MCF 10A (cell line): ENCODE measurements around the gene GNB1. TPM values are rescaled to one million over a fixed set of nuclear protein-coding genes. Genes with fewer than 3 reads are reported as not detected.
A peak's percentile ranks its signal among the peaks of the same experiment; 100 is the strongest.

Source experiments
- BruUV-seq: library from RNA; stranded (reverse); fragments of 400-500 nt; replicated peaks from 2 replicates; lab custom pipeline; 2021; lab: Mats Ljungman, UMichigan
- CTCF ChIA-PET: fragments of 300-600 bp; sonication (Branson Sonifier 250); formaldehyde crosslinking; extraction: SDS; loops from one replicate; lab custom pipeline; 2021; ENCODE audit warnings: antibody characterized with exemption, inconsistent platforms; lab: Yijun Ruan, JAX
- POLR2A ChIA-PET: fragments of 300-600, 350-650 bp; sonication (Branson Sonifier 250); formaldehyde crosslinking; extraction: SDS; loops from one replicate; lab custom pipeline; 2020; ENCODE audit warnings: antibody characterized with exemption, inconsistent platforms; lab: Yijun Ruan, JAX
- DNase-seq: peaks from one replicate; pipeline ENCODE4 v3.0.0-alpha.2; 2018; ENCODE audit not compliant: unreplicated experiment
- H3K27ac Mint-ChIP-seq: one replicate; pipeline ENCODE4 v1.8.0; 2022; ENCODE audit warnings: mild to moderate bottlenecking, low read depth, mixed read lengths; ENCODE audit not compliant: unreplicated experiment
- H3K27me3 Mint-ChIP-seq: one replicate; pipeline ENCODE4 v1.8.0; 2022; ENCODE audit warnings: mixed read lengths; ENCODE audit not compliant: insufficient read depth, unreplicated experiment
- H3K36me3 Mint-ChIP-seq: one replicate; pipeline ENCODE4 v1.8.0; 2022; ENCODE audit warnings: mild to moderate bottlenecking, moderate library complexity, mixed read lengths; ENCODE audit not compliant: insufficient read depth, unreplicated experiment
- H3K4me1 Mint-ChIP-seq: one replicate; pipeline ENCODE4 v1.8.0; 2022; ENCODE audit warnings: mixed read lengths; ENCODE audit not compliant: insufficient read depth, unreplicated experiment
- H3K4me3 Mint-ChIP-seq: one replicate; pipeline ENCODE4 v1.8.0; 2022; ENCODE audit warnings: mild to moderate bottlenecking, moderate library complexity, mixed read lengths; ENCODE audit not compliant: unreplicated experiment
- H3K9me3 Mint-ChIP-seq: one replicate; pipeline ENCODE4 v1.8.0; 2022; ENCODE audit warnings: mixed read lengths; ENCODE audit not compliant: unreplicated experiment
- intact Hi-C: fragments of 100-400 bp; cut with micrococcal nuclease; formaldehyde crosslinking; loops from 2 replicates; pipeline ENCODE4 v1.14.1; 2022
- total RNA-seq: library from RNA; stranded (reverse); gene quantifications from 2 replicates; pipeline ENCODE4 v1.2.3, GENCODE V29; 2022
- TF ChIP-seq, protein P1 (sequence below): fragments of 200-600 bp; IDR thresholded peaks from one replicate; pipeline ENCODE4 v1.8.0; 2022; ENCODE audit warnings: antibody characterized with exemption, mild to moderate bottlenecking; ENCODE audit not compliant: unreplicated experiment

GNB1 gene
- total RNA-seq, 1 experiment from 2014 or later, result 430 TPM

- Mint-ChIP-seq H3K27me3 (no peaks in the 10 kb centered on the region), H3K4me1 (no peaks in the 10 kb centered on the region), H3K27ac (no peak overlapping the region), H3K4me3 (no peak overlapping the region), H3K9me3 (no peaks in the 10 kb centered on the region), H3K36me3 (peaks cover 91% of the 10 kb centered on the region)
- CTCF ChIA-PET, result interaction anchor here (1.4 kb wide), 1 partner anchor 14 kb away, joined by 4 read pairs; no protein-coding TSS in a partner anchor
- POLR2A ChIA-PET, result interaction anchor here (0.7 kb wide), 1 partner anchor 1665 kb away, joined by 3 read pairs; no protein-coding TSS in a partner anchor
- intact Hi-C loops, result no loop called here
- no TSS peak for BruUV-seq
- TF ChIP-seq, protein P1, sequence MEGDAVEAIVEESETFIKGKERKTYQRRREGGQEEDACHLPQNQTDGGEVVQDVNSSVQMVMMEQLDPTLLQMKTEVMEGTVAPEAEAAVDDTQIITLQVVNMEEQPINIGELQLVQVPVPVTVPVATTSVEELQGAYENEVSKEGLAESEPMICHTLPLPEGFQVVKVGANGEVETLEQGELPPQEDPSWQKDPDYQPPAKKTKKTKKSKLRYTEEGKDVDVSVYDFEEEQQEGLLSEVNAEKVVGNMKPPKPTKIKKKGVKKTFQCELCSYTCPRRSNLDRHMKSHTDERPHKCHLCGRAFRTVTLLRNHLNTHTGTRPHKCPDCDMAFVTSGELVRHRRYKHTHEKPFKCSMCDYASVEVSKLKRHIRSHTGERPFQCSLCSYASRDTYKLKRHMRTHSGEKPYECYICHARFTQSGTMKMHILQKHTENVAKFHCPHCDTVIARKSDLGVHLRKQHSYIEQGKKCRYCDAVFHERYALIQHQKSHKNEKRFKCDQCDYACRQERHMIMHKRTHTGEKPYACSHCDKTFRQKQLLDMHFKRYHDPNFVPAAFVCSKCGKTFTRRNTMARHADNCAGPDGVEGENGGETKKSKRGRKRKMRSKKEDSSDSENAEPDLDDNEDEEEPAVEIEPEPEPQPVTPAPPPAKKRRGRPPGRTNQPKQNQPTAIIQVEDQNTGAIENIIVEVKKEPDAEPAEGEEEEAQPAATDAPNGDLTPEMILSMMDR, result no peak
- DNase-seq, result no peak
These were observed 95.9 kb downstream of the GNB1 start for GRCh38 chr1:1794999-1795398.

GRCh38 chr1:1793481-1794244 is 97.2 kb downstream of the GNB1 start:
- no peak for DNase-seq
- Mint-ChIP-seq H3K27me3 (no peaks in the 10 kb centered on the region), H3K4me3 (no peak overlapping the region), H3K36me3 (peaks cover 91% of the 10 kb centered on the region), H3K9me3 (no peaks in the 10 kb centered on the region), H3K27ac (peak overlapping the region; percentile 40), H3K4me1 (no peaks in the 10 kb centered on the region)
- TF ChIP-seq, protein P1, result no peak
- intact Hi-C loops, result no loop called here
- CTCF ChIA-PET, result interaction anchor here (1.5 kb wide), 1 partner anchor 112 kb away, joined by 3 read pairs; no protein-coding TSS in a partner anchor
- no TSS peak for BruUV-seq
- POLR2A ChIA-PET, result no interaction called here

GRCh38 chr1:1788646-1789431 is 102.0 kb downstream of the GNB1 start:
- Mint-ChIP-seq H3K4me1 (no peaks in the 10 kb centered on the region), H3K27ac (no peak overlapping the region), H3K9me3 (no peaks in the 10 kb centered on the region), H3K36me3 (peaks cover 99% of the 10 kb centered on the region), H3K4me3 (no peak overlapping the region), H3K27me3 (no peaks in the 10 kb centered on the region)
- ChIA-PET POLR2A (interaction anchor here (1.3 kb wide), 2 partner anchors 113 to 118 kb away, joined by 3 read pairs; no protein-coding TSS in a partner anchor), CTCF (interaction anchor here (0.5 to 3.3 kb wide), 4 partner anchors 12 to 120 kb away, joined by 3 to 13 read pairs (median 3); no protein-coding TSS in a partner anchor)
- DNase-seq, result peak; percentile 29
- intact Hi-C loops, result loop anchor here (1.0 kb wide), 1 partner anchor 117 kb away; no protein-coding TSS in a partner anchor
- no TSS peak for BruUV-seq
- TF ChIP-seq, protein P1, result peak; percentile 32
